Astrocyte of the hippocampus (primary cell): Measurements from ENCODE around the gene TSPAN12.
"Not testable (repeated sequence)": the region's sequence is repeated elsewhere in the genome, so short reads cannot be mapped to it uniquely, and the experiment has no call there.

Experiments
- DNase-seq: peaks from one replicate; pipeline ENCODE4 v3.0.0; 2011; ENCODE audit warnings: low read depth, low spot score

Gene TSPAN12

DNA sequence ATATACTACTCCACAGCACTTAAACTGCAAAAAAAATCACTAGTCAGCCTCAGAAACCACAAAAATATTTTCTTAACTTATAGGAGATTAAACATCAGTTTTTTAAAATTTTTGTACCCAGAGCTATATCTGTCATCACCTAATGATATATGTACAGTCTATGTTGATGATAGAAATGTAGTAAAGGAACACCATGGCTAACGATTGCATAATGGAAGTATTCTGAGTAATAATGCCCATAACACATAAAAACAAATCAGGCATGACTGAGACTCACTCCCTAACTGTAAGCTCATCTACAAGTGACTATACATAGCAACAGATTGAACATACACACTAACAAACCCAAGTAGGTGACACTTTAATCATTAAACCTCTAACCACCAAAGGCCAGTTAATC lies 51.3 kb downstream of the TSPAN12 start:
- DNase-seq: no peak

DNA sequence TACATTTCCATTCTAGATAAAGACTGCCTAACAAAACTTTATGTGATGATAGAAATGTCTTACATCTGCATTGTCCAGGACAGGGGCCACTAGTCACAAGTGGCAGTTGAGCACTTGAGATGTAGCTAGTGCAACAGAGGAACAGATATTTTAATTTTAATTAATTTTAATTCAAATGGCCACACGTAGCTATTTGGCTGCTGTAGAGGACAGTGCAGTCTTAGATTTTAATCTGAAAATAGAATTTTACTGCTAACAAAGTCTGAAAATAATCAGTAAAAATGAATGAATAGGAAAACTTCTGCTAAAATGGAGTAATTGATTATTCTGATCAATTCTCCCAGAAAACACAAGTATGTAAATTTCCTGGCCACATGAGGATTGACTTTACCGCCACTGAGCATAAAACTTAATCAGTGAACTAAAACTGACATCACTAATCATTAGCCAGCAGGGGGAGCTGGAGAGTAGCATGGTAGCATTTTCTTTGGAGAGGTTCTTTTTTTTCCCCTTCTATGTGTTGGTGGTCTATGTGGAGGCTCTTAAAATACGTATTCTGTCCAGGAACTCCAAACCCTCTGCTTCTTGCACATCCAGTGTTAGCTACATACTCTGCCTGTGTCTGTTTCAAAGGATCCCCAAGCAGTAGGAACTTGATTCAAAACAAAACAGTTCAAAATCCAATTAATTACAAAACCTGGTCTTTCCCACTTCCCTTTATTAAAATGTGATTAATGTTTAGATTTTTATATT lies 52.1 kb downstream of the TSPAN12 start:
- DNase-seq: peak; percentile 74

GRCh38 chr7:120802751-120803150 lies 55.2 kb downstream of the TSPAN12 start:
- no peak for DNase-seq

DNA sequence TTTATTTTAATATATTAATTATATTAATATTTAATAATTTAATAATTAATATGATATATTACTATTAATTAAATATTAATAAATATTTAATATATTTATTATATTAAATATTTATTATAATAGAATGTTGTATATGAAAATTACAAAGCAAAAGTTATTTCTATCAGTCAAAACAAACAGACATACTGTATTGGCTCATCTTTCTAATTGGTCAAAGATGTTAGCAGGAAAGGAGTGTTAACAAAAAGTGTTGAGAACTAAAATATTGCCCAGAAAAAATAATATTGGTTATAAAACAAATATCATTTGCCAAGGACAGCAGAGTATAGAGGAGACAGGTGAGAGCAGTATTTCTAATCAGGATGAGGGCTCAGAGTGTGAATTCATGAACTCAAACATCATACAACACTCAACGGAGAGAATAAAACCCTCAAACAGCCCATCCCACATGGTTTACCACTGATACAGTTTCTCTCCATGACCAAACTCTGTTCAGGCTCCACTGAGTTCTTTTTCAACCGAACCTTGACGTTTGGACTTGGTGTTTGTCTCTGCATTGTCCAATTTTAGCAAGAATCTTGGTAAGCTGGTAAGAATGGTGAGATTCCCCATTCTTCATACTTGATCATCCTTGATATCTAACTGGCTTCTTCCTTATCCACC lies 58.0 kb downstream of the TSPAN12 start:
- DNase-seq: no peak

GRCh38 chr7:120799147-120799546 lies 58.8 kb downstream of the TSPAN12 start:
- no peak for DNase-seq

- DNase-seq: no peak
These were observed 60.8 kb downstream of the TSPAN12 start for GRCh38 chr7:120797026-120797645.

- no peak for DNase-seq
These were observed 63.7 kb downstream of the TSPAN12 start for GRCh38 chr7:120794106-120794729.

GRCh38 chr7:120793213-120793936 lies 64.6 kb downstream of the TSPAN12 start:
- no peak for DNase-seq

DNA sequence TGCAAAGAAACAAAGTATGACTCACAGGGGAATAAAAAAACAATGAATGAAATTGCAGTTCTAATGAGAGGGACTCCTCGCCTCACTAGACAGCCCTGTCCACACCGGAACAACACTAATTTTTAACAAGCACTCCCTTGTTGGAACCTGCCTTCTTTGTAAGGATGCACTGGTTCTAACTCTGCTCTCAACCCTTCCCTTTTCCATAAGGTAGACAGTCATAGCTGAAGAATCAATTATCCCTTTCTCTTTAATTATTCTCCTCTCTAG lies 65.1 kb downstream of the TSPAN12 start:
- DNase-seq: no peak

- DNase-seq: peak; percentile 77
These were observed 65.7 kb downstream of the TSPAN12 start for GRCh38 chr7:120792091-120792860.

GRCh38 chr7:120785095-120785494 lies 72.8 kb downstream of the TSPAN12 start:
- DNase-seq: no peak

DNA sequence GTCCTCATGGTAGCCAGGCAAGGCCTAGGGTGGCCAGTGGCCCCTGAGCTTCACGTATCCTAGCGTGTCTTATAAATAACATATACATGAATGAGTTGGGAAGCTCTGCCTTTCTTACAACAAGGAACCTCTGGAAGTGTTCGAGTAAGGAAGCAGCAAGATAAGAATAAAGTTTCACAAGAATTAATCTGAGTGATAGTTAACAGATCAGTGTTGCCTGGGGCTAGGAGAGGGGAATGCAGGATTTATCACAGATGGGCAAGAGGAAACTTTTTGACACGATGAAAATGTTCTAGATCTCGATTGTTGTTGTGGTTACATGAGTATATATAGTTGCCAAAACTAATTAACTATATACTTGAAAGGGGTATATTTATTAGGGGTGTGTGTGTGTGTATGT lies 74.2 kb downstream of the TSPAN12 start:
- no peak for DNase-seq

GRCh38 chr7:120783273-120783672 lies 74.7 kb downstream of the TSPAN12 start:
- no peak for DNase-seq

GRCh38 chr7:120781924-120782323 lies 76.0 kb downstream of the TSPAN12 start:
- not testable (repeated sequence) for DNase-seq

GRCh38 chr7:120780938-120781337 lies 77.0 kb downstream of the TSPAN12 start:
- DNase-seq: no peak

DNA sequence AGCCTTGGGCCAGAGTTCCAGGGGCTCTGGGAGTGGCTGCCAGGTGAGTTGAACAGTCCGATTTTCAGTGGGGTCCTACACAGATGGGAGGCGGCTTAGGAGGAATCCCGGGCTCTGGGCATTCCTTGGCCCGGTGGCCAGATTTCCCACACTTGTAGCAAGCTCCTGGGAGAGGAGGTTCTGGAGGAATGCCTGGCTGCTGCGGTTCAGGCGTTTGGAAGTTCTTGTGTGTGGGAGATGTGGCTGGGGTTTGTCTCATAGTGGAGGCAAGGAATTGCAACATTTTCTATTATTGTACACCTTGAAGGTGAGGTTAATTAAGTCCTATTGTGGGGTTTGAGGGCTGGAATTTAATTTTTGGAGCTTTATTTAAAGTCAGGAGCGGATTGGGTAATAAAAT lies 77.5 kb downstream of the TSPAN12 start:
- not testable (repeated sequence) for DNase-seq

DNA sequence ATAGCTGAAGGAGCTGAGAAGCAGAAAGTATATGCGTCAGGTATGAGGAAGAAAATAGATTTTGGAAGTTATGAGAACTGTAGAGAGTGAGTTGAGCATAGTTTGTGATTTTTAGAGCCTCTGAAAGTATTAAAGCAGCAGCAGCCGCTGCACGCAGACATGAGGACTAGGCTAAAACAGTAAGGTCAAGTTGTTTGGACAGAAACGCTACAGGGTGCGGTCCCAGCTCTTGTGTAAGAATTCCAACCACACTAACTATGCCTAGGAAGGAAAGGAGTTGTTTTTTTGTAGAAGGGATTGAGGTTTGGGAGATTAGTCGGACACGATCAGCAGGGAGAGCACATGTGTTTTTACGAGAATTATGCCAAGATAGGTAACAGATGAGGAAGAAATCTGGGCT lies 78.9 kb downstream of the TSPAN12 start:
- DNase-seq: not testable (repeated sequence)

DNA sequence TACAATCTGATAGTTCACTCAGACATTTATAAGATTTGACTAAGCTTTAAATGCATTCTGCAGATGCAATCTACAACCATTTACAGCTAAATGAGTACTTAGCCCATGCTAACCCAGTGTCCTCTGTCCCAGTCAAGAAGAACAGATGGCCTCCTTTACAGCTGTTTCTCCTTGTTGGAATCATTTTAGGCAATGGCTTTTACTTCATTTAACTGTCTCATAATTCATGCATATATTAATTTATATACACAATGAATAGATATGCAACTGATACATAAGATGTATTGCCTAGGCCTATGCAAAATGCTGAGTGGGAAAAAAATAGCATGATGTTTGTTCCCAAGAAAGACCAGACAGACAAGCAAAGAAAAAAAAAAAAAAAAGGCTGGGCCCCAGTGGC lies 82.2 kb downstream of the TSPAN12 start:
- DNase-seq: no peak

GRCh38 chr7:120774481-120774880 lies 83.5 kb downstream of the TSPAN12 start:
- no peak for DNase-seq

- DNase-seq: no peak
These were observed 87.7 kb downstream of the TSPAN12 start for GRCh38 chr7:120770206-120770605.

DNA sequence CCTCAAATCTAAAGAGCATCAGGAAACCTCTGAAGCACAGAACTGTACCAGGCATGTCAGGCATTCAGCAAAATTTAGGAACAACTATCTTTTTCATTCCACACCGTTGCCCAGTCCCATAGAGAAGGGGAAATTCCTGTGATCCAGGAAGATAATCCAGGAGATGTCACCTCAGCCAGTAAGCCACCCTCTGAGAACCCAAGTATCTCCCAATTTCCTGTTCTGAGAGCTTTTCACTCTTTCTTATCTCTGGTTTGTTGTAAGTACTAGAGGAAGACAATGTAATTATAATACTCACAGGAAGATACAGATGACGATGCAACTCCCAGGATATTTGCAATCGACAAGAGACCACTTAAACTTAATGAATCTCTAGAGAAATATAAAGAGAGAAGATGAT lies 97.1 kb downstream of the TSPAN12 start:
- no peak for DNase-seq
